Measurements from ENCODE around the gene LHFPL5. TPM values are rescaled to one million over a fixed set of nuclear protein-coding genes. Genes with fewer than 3 reads are reported as not detected.

The LHFPL5 gene
- polyA plus RNA-seq, 1 donor (not counting 4 experiments of a cell fraction or from before 2014, with no cell fraction given): not detected

GRCh38 chr6:35810971-35811698 lies 6.0 kb downstream of the LHFPL5 start:
- dilution Hi-C loops (cut with MboI; ENCODE audit: extremely low pct_ligation_motif_present, low sequenced_read_pairs): no loop called here
- H4K20me1 ChIP-seq (ENCODE audit: control insufficient read depth, extremely low read depth, insufficient read depth, low read length): no peaks in the 10 kb centered on the region
- FAIRE-seq (peak; percentile 93), DNase-seq (ENCODE audit: low read depth, low spot score) (peak; percentile 42)
- peaks cover 7% of the 10 kb centered on the region for H3K4me1 ChIP-seq (ENCODE audit: control insufficient read depth, extremely low read depth, insufficient read depth, low read length)
- no peak overlapping the region for H3K4me2 ChIP-seq (ENCODE audit: control insufficient read depth, extremely low read depth, insufficient read depth, low read depth, low read length)
- H2AFZ ChIP-seq (ENCODE audit: control insufficient read depth, low read length): no peak overlapping the region
- H3K27me3 ChIP-seq (ENCODE audit: control insufficient read depth, extremely low read depth, insufficient read depth, low read length): no peaks in the 10 kb centered on the region
- H3K4me3 ChIP-seq (ENCODE audit: control insufficient read depth in 2 of 3, extremely low read depth in 1 of 3, insufficient read depth in 2 of 3, low read depth in 1 of 3, low read length in 3 of 3): no peak overlapping the region
- no peaks in the 10 kb centered on the region for H3K9me1 ChIP-seq (ENCODE audit: control insufficient read depth, extremely low read depth, insufficient read depth, low read length)
- no peaks in the 10 kb centered on the region for H3K9me3 ChIP-seq (ENCODE audit: control insufficient read depth, low read depth, low read length)
- no peaks in the 10 kb centered on the region for H3K79me2 ChIP-seq (ENCODE audit: control insufficient read depth, insufficient read depth, low read length)
- no peaks in the 10 kb centered on the region for H3K36me3 ChIP-seq (ENCODE audit: control insufficient read depth in 2 of 2, extremely low read depth in 1 of 2, insufficient read depth in 2 of 2, low read length in 2 of 2)
- H3K9ac ChIP-seq (ENCODE audit: control insufficient read depth, extremely low read depth, insufficient read depth, low read length): no peak overlapping the region
- TF ChIP-seq CTCF (optimal IDR thresholded peaks at IDR 0.05 in 1 of 3, IDR thresholded peaks at IDR 0.05 in 1 of 3, conservative IDR thresholded peaks at IDR 0.05 in 1 of 3; ENCODE audit: extremely low read depth in 1 of 3, insufficient read depth in 2 of 3, low read length in 3 of 3) (no peak), EZH2 (IDR thresholded peaks at IDR 0.05; ENCODE audit: low read length) (no peak)
- no peak overlapping the region for H3K27ac ChIP-seq (ENCODE audit: control insufficient read depth, insufficient read depth, low read length)

GRCh38 chr6:35811699-35811995 lies 6.5 kb downstream of the LHFPL5 start:
- H3K9me1 ChIP-seq (ENCODE audit: control insufficient read depth, extremely low read depth, insufficient read depth, low read length): no peaks in the 10 kb centered on the region
- FAIRE-seq: no peak
- H3K9me3 ChIP-seq (ENCODE audit: control insufficient read depth, low read depth, low read length): no peaks in the 10 kb centered on the region
- H3K79me2 ChIP-seq (ENCODE audit: control insufficient read depth, insufficient read depth, low read length): no peaks in the 10 kb centered on the region
- H3K9ac ChIP-seq (ENCODE audit: control insufficient read depth, extremely low read depth, insufficient read depth, low read length): no peak overlapping the region
- no peak for DNase-seq (ENCODE audit: low read depth, low spot score)
- H3K4me3 ChIP-seq (ENCODE audit: control insufficient read depth in 2 of 3, extremely low read depth in 1 of 3, insufficient read depth in 2 of 3, low read depth in 1 of 3, low read length in 3 of 3): no peak overlapping the region
- H3K36me3 ChIP-seq (ENCODE audit: control insufficient read depth in 2 of 2, extremely low read depth in 1 of 2, insufficient read depth in 2 of 2, low read length in 2 of 2): no peaks in the 10 kb centered on the region
- no peak overlapping the region for H2AFZ ChIP-seq (ENCODE audit: control insufficient read depth, low read length)
- H4K20me1 ChIP-seq (ENCODE audit: control insufficient read depth, extremely low read depth, insufficient read depth, low read length): no peaks in the 10 kb centered on the region
- no peak overlapping the region for H3K4me2 ChIP-seq (ENCODE audit: control insufficient read depth, extremely low read depth, insufficient read depth, low read depth, low read length)
- H3K4me1 ChIP-seq (ENCODE audit: control insufficient read depth, extremely low read depth, insufficient read depth, low read length): peaks cover 7% of the 10 kb centered on the region
- no peak for TF ChIP-seq EZH2 (IDR thresholded peaks at IDR 0.05; ENCODE audit: low read length)
- TF ChIP-seq CTCF (optimal IDR thresholded peaks at IDR 0.05 in 1 of 3, IDR thresholded peaks at IDR 0.05 in 1 of 3, conservative IDR thresholded peaks at IDR 0.05 in 1 of 3; ENCODE audit: extremely low read depth in 1 of 3, insufficient read depth in 2 of 3, low read length in 3 of 3): no peak
- no peak overlapping the region for H3K27ac ChIP-seq (ENCODE audit: control insufficient read depth, insufficient read depth, low read length)
- dilution Hi-C loops (cut with MboI; ENCODE audit: extremely low pct_ligation_motif_present, low sequenced_read_pairs): no loop called here
- no peaks in the 10 kb centered on the region for H3K27me3 ChIP-seq (ENCODE audit: control insufficient read depth, extremely low read depth, insufficient read depth, low read length)

Data from keratinocyte (primary cell).